WI38 (cell line): Measurements from ENCODE around the gene NKAPD1.
"Not testable (repeated sequence)": the region's sequence is repeated elsewhere in the genome, so short reads cannot be mapped to it uniquely, and the experiment has no call there.

ENCODE experiments used
- H3K4me3 ChIP-seq: 2 replicates; pipeline ENCODE4 v1.5.1; 2011; ENCODE audit warnings: low read depth, mild to moderate bottlenecking, control low read depth, low read length
- TF ChIP-seq, protein P1 (sequence below): IDR thresholded peaks from 2 replicates; pipeline ENCODE4 v1.5.1; 2012; ENCODE audit warnings: low read depth, mild to moderate bottlenecking, control low read depth, low read length

NKAPD1 gene

DNA sequence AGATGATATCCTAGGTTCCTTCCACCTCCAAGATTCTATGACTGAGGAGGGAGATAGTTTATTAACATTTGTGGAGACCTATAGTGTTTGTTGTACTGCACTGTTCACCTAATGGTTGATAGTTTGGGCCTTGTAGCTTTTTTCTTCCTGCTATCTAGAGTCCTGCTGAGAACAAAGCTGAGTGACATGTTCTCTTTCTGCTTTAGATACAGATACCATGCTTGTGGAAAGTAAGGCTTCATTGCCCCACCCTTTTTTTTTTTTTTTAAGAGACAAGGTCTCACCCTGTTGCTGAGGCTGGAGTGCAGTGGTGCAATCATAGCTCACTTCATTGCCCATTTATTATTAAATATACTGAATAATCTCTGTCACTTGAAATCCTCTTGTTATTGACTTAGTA lies 36.6 kb upstream of the NKAPD1 start:
- no peak overlapping the region for H3K4me3 ChIP-seq
- TF ChIP-seq, protein P1, sequence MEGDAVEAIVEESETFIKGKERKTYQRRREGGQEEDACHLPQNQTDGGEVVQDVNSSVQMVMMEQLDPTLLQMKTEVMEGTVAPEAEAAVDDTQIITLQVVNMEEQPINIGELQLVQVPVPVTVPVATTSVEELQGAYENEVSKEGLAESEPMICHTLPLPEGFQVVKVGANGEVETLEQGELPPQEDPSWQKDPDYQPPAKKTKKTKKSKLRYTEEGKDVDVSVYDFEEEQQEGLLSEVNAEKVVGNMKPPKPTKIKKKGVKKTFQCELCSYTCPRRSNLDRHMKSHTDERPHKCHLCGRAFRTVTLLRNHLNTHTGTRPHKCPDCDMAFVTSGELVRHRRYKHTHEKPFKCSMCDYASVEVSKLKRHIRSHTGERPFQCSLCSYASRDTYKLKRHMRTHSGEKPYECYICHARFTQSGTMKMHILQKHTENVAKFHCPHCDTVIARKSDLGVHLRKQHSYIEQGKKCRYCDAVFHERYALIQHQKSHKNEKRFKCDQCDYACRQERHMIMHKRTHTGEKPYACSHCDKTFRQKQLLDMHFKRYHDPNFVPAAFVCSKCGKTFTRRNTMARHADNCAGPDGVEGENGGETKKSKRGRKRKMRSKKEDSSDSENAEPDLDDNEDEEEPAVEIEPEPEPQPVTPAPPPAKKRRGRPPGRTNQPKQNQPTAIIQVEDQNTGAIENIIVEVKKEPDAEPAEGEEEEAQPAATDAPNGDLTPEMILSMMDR, result no peak

DNA sequence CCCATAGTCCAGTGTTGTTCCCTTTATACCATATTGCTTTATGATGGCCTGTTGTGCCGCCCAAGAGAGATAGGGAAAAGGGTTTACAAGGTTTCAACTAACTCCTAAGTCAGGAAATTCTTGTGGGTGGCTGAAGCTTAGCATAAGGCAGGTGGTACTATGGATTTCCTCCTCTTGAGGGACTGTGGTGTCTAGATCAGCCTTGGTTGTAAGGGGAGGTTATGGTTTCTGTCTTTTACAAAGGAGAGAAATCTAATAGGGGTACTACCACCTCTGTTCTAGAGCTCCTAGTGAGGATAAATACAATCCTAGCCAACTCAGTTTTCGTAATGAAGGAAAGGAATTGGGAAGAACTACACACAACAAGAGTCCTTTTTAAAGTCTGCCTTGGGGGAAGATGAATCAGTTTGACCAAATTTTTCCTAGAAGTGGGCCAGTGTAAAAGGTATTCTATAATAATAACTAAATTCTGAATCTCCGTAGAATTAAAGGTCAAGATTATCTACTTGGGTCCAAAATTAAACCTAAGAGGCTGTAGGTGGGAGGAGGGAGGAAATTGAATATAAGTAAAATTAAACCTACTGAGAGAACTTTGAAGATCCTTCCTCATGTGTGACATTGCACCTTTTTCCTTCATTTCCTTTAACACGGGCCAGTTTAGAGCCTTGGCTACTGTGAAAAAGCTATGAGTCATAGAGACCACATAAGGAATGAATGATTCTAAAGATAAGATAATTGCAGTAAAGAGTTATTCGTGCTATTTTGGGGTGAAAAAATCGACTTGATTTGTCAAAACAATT lies 31.7 kb upstream of the NKAPD1 start:
- TF ChIP-seq, protein P1, result no peak
- no peak overlapping the region for H3K4me3 ChIP-seq

DNA sequence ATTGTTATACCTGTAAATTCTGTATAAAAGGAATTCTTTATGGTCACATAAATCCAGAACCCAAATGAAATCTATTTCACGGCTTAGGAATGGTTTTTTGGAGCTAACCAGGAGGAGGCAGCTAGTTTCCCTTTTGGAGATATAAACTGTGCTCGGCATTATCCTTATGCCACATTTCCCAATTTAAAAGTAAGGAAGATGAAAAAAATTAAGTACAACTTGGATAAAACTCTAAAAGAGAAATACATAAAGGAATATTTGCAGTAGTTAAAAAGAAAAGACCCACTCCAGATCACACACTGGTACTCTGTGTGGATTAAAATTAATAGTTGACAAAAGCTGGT lies 31.2 kb upstream of the NKAPD1 start:
- H3K4me3 ChIP-seq, result no peak overlapping the region
- TF ChIP-seq, protein P1, result no peak

DNA sequence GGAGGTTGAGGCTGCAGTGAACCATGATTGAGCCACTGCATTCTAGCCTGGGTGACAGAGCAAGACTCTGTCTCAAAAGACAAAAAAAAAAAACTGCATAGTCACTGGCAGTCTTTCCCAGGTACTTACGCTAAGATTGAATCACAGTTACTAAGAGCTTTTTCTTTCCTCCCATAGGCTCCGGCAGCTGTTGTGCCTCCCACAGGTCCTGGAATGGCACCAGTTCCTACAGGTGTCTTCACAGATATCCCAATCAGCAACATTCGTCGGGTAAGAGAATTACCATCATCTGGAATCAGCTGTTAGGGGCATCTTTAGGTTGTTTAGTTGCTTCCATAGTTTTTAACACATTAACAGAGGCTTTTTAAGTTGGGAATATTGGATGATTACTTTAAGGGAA lies 29.1 kb upstream of the NKAPD1 start:
- no peak overlapping the region for H3K4me3 ChIP-seq
- TF ChIP-seq, protein P1, result no peak

DNA sequence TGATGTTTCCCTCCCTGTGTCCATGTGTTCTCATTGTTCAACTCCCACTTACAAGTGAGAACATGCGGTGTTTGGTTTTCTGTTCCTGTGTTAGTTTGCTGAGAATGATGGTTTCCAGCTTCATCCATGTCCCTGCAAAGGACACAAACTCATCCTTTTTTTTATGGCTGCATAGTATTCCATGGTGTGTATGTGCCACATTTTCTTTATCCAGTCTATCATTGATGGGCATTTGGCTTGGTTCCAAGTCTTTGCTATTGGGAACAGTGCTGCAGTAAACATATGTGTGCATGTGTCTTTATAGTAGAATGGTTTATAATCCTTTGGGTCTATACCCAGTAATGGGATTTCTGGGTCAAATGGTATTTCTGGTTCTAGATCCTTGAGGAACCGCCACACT lies 27.5 kb upstream of the NKAPD1 start:
- H3K4me3 ChIP-seq, result not testable (repeated sequence)

DNA sequence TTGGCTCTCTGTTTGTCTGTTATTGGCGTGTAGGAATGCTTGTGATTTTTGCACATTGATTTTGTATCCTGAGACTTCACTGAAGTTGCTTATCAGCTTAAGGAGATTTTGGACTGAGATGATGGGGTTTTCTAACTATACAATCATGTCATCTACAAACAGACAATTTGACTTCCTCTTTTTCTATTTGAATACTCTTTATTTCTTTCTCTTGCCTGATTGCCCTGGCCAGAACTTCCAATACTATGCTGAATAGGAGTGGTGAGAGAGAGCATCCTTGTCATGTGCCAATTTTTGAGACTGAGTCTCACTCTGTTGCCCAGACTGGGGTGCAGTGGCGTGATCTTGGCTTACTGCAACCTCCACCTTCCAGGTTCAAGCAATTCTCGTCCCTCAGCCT lies 25.8 kb upstream of the NKAPD1 start:
- not testable (repeated sequence) for H3K4me3 ChIP-seq

DNA sequence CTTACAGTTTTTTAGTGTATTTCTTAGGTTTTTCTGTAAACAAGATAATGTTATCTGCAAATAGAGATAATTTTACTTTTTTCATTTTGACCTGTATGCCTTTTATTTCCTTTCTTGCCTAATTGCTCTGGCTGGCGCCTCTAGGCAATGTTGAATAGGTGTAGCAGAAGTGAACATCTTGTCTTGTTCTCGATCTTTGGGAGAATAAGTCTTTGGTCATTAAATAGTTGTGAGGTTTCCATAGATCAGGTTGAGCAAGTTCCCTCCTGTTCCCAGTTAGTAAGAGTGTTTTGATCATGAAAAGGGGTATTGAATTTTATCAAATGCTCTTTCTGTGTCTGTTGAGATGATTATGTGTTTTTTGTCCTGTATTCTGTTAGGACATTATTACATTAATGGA lies 24.3 kb upstream of the NKAPD1 start:
- no peak overlapping the region for H3K4me3 ChIP-seq

DNA sequence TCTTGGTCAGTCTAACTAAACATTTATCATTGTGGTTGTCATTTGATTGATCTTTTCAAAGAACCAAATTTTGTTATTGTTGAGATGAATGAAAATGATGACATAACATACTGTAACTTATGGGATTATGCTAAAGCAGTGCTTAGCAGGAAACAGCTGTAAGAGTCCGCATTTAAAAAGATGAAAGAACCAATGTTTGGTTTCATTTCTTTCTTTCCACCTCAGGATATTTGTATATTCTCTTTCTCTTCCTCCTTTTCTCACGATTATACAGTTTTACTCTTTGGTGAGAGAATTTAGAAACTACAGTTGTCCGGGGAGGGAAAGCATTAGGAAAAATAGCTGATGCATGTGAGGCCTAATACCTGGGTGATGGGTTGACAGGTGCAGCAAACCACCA lies 23.4 kb upstream of the NKAPD1 start:
- TF ChIP-seq, protein P1, result no peak

More for the DNA sequence above, 24.3 kb upstream of the NKAPD1 start:
- TF ChIP-seq, protein P1, result no peak

More for the DNA sequence above, 23.4 kb upstream of the NKAPD1 start:
- no peak overlapping the region for H3K4me3 ChIP-seq
